Central memory CD8-positive, alpha-beta T cell (primary cell): ENCODE results near the gene DSTN.

ENCODE experiments used
- ATAC-seq: fragments of 150-1000 bp; cut with Tn5 transposase; replicated peaks from 2 replicates; pipeline ENCODE4 v1.10.0; 2022; ENCODE audit warnings: mild to moderate bottlenecking, moderate FRiP score, moderate number of reproducible peaks; ENCODE audit not compliant: poor library complexity, severe bottlenecking; ENCODE audit errors: extremely low read depth
- DNase-seq, 2 donors: peaks; one replicate each; pipeline ENCODE4 v3.0.0; 2021; ENCODE audit warnings: low spot score in 2 of 2
- H3K27ac Mint-ChIP-seq: one replicate; pipeline ENCODE4 v1.8.0; 2022; ENCODE audit warnings: low read depth, mild to moderate bottlenecking, moderate library complexity, mixed read lengths
- H3K27me3 Mint-ChIP-seq: one replicate; pipeline ENCODE4 v1.8.0; 2022; ENCODE audit warnings: mixed read lengths
- H3K36me3 Mint-ChIP-seq: one replicate; pipeline ENCODE4 v1.8.0; 2022; ENCODE audit warnings: mild to moderate bottlenecking, moderate library complexity, mixed read lengths; ENCODE audit not compliant: insufficient read depth
- H3K4me1 Mint-ChIP-seq: one replicate; pipeline ENCODE4 v1.8.0; 2022; ENCODE audit warnings: mixed read lengths
- H3K4me3 Mint-ChIP-seq: one replicate; pipeline ENCODE4 v1.8.0; 2022; ENCODE audit warnings: mild to moderate bottlenecking, moderate library complexity, mixed read lengths
- H3K9me3 Mint-ChIP-seq: one replicate; pipeline ENCODE4 v1.8.0; 2022; ENCODE audit warnings: mixed read lengths

DSTN gene

GRCh38 chr20:17571153-17571527, 1.3 kb downstream of the DSTN start:
- ATAC-seq (peak; percentile 15), DNase-seq (no peak)
- peak overlapping the region; percentile 94 for H3K27ac Mint-ChIP-seq
- H3K4me1 Mint-ChIP-seq: peaks cover 34% of the 10 kb centered on the region
- H3K27me3 Mint-ChIP-seq: no peaks in the 10 kb centered on the region
- H3K4me3 Mint-ChIP-seq: peak overlapping the region; percentile 97
- H3K36me3 Mint-ChIP-seq: peaks cover 12% of the 10 kb centered on the region
- H3K9me3 Mint-ChIP-seq: no peaks in the 10 kb centered on the region

GRCh38 chr20:17572034-17572638, 2.3 kb downstream of the DSTN start:
- no peaks in the 10 kb centered on the region for H3K9me3 Mint-ChIP-seq
- peaks cover 34% of the 10 kb centered on the region for H3K4me1 Mint-ChIP-seq

DNA sequence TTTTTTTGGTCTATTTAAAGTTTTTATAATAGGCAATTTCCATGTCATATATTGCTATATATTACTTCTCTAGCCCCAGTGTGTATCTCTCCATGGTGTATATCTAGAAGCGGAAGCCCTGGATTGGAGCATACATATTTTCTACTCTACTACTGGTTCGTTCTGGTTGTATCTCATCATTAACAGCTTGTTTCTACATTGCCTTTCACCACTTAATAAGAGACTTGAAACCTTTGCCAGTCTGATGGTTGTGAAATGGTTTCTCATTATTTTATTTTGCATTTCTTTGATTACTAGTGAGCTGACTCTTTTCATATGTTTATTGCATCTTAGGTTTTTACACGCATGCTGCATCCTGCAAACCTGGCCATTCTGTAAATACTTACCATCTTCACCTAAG, 3.6 kb downstream of the DSTN start:
- Mint-ChIP-seq H3K27ac (no peak overlapping the region), H3K36me3 (peaks cover 12% of the 10 kb centered on the region), H3K27me3 (no peaks in the 10 kb centered on the region), H3K9me3 (no peaks in the 10 kb centered on the region), H3K4me3 (no peak overlapping the region), H3K4me1 (peaks cover 34% of the 10 kb centered on the region)
- DNase-seq: no peak
- ATAC-seq: no peak

More at GRCh38 chr20:17572034-17572638, 2.3 kb downstream of the DSTN start:
- DNase-seq: no peak
- H3K36me3 Mint-ChIP-seq: peaks cover 12% of the 10 kb centered on the region
- no peaks in the 10 kb centered on the region for H3K27me3 Mint-ChIP-seq
- H3K27ac Mint-ChIP-seq: no peak overlapping the region
- peak overlapping the region; percentile 7 for H3K4me3 Mint-ChIP-seq
- no peak for ATAC-seq

DNA sequence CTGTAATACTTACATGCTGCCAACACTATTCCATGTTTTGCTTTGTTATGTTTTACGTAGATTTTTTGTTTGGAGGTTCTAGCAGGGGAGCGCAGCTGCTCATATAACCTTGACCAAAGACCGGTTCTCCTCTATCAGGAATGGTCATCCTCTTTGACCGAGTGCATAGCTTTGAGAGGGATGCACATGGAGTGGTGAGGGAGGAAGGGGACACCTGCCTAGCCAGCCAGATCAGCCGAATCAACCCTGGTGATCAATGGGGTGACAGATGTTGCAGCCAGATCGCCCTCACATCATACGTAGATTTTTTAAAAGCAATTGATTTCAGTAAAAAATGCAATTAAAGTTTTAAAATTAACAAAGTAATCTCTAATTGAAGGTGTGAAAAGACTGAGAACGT, 6.3 kb downstream of the DSTN start:
- Mint-ChIP-seq H3K9me3 (no peaks in the 10 kb centered on the region), H3K4me1 (peaks cover 45% of the 10 kb centered on the region), H3K4me3 (no peak overlapping the region), H3K27me3 (no peaks in the 10 kb centered on the region), H3K36me3 (peaks cover 4% of the 10 kb centered on the region), H3K27ac (no peak overlapping the region)
- ATAC-seq: no peak
- no peak for DNase-seq

- no peaks in the 10 kb centered on the region for H3K27me3 Mint-ChIP-seq
- H3K27ac Mint-ChIP-seq: no peak overlapping the region
- H3K9me3 Mint-ChIP-seq: no peaks in the 10 kb centered on the region
- ATAC-seq (no peak), DNase-seq (no peak)
- H3K4me3 Mint-ChIP-seq: no peak overlapping the region
- peaks cover 28% of the 10 kb centered on the region for H3K4me1 Mint-ChIP-seq
- H3K36me3 Mint-ChIP-seq: no peaks in the 10 kb centered on the region
Observed at GRCh38 chr20:17579369-17580039, 9.6 kb downstream of the DSTN start.

DNA sequence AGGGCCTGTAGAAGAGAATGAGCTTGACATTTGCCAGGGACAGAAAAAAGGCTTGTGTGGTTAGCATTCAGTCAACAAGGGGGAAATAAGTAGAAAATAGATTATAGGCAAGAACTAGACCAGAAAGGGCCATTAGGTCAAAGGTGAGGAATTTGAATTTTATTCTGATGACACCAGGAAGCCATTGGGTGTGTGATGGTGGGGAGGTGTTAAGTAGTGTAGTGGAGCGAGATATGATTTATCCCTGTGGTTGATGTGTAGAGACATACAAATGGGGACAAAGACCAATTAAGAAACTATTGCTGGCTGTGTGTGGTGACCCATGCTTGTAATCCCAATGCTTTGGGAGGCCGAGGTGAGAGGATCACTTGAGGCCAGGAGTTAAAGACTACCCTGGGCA, 11.0 kb downstream of the DSTN start:
- ATAC-seq: no peak
- no peaks in the 10 kb centered on the region for H3K36me3 Mint-ChIP-seq
- peaks cover 37% of the 10 kb centered on the region for H3K4me1 Mint-ChIP-seq
- H3K27ac Mint-ChIP-seq: no peak overlapping the region
- H3K4me3 Mint-ChIP-seq: no peak overlapping the region
- H3K9me3 Mint-ChIP-seq: no peaks in the 10 kb centered on the region
- H3K27me3 Mint-ChIP-seq: no peaks in the 10 kb centered on the region
- no peak for DNase-seq

- peaks cover 42% of the 10 kb centered on the region for H3K4me1 Mint-ChIP-seq
- no peak for ATAC-seq
- no peaks in the 10 kb centered on the region for H3K27me3 Mint-ChIP-seq
- DNase-seq: no peak
- H3K4me3 Mint-ChIP-seq: no peak overlapping the region
- no peaks in the 10 kb centered on the region for H3K36me3 Mint-ChIP-seq
- no peaks in the 10 kb centered on the region for H3K9me3 Mint-ChIP-seq
- H3K27ac Mint-ChIP-seq: no peak overlapping the region
Observed at GRCh38 chr20:17583126-17583525, 13.3 kb downstream of the DSTN start.

- Mint-ChIP-seq H3K27ac (no peak overlapping the region), H3K36me3 (peaks cover 4% of the 10 kb centered on the region), H3K4me1 (peaks cover 36% of the 10 kb centered on the region), H3K27me3 (no peaks in the 10 kb centered on the region), H3K9me3 (no peaks in the 10 kb centered on the region), H3K4me3 (no peak overlapping the region)
- DNase-seq: no peak
- no peak for ATAC-seq
Observed at GRCh38 chr20:17584689-17585088, 14.8 kb downstream of the DSTN start.

DNA sequence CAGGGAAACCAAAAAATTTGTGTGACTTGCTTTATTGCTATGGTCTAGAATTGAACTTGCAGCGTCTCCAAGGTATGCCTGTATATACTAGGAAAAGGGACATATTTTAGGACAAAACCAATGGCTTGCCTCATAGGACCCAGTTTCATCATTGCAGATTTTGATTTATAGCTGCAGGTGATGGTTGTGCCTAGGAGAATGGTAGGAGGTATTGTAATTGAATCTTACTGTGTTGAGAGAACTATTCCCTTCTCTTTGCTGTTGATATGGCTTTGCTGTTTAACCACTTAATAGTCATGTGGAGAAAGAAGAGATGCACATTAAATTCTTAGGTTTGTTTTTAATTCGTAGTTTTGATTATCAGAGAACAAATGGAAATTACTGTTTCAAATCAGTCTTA, 16.4 kb downstream of the DSTN start:
- Mint-ChIP-seq H3K36me3 (peaks cover 4% of the 10 kb centered on the region), H3K4me1 (peaks cover 24% of the 10 kb centered on the region), H3K9me3 (no peaks in the 10 kb centered on the region), H3K4me3 (no peak overlapping the region), H3K27ac (no peak overlapping the region), H3K27me3 (no peaks in the 10 kb centered on the region)
- ATAC-seq (no peak), DNase-seq (no peak)

DNA sequence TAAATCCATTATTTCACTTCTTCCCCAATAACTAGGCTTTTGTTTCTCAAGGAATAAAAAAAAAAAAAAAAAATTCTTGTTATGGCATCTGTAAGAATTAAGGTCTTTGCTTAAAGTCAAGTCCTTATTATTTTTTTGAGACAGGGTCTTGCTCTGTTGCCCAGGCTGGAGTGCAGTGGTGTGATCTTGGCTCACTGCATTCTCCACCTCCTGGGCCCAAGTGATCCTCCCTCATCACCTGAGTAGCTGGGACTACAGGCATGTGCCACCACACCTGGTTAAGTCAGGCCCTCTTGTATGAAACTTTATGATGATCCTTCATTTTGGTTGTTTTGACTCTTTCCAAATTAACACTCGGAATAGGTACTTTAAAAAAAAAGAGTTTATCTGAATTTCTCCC, 17.3 kb downstream of the DSTN start:
- H3K27ac Mint-ChIP-seq: no peak overlapping the region
- peaks cover 20% of the 10 kb centered on the region for H3K4me1 Mint-ChIP-seq
- peaks cover 4% of the 10 kb centered on the region for H3K36me3 Mint-ChIP-seq
- H3K4me3 Mint-ChIP-seq: no peak overlapping the region
- no peaks in the 10 kb centered on the region for H3K27me3 Mint-ChIP-seq
- ATAC-seq (no peak), DNase-seq (no peak)
- no peaks in the 10 kb centered on the region for H3K9me3 Mint-ChIP-seq

DNA sequence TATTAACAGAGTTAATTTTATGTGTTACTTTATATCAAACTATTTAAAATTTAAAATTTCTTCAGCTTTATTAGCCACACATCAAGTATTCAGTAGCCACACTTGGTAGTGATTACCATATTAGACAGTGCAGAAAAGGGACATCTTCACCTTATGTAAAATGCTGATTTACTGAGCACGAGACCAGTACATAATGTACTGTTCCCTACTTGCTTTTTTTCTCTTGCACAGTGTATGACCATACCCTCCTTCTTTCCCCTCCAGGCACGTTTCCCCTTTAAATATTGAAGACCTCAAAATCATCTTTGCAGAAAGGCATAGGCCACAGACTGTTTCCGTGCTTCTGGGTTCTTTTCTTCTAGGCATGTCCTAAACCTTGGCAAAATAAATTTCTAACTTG, 17.9 kb downstream of the DSTN start:
- Mint-ChIP-seq H3K4me1 (peaks cover 23% of the 10 kb centered on the region), H3K27me3 (no peaks in the 10 kb centered on the region), H3K27ac (no peak overlapping the region), H3K36me3 (peaks cover 4% of the 10 kb centered on the region), H3K9me3 (no peaks in the 10 kb centered on the region), H3K4me3 (no peak overlapping the region)
- DNase-seq (no peak), ATAC-seq (no peak)

- H3K27me3 Mint-ChIP-seq: no peaks in the 10 kb centered on the region
- ATAC-seq (no peak), DNase-seq (no peak)
- no peak overlapping the region for H3K4me3 Mint-ChIP-seq
- H3K27ac Mint-ChIP-seq: no peak overlapping the region
- peaks cover 4% of the 10 kb centered on the region for H3K36me3 Mint-ChIP-seq
- H3K4me1 Mint-ChIP-seq: peaks cover 32% of the 10 kb centered on the region
- H3K9me3 Mint-ChIP-seq: no peaks in the 10 kb centered on the region
Observed at GRCh38 chr20:17589161-17589834, 19.4 kb downstream of the DSTN start.

DNA sequence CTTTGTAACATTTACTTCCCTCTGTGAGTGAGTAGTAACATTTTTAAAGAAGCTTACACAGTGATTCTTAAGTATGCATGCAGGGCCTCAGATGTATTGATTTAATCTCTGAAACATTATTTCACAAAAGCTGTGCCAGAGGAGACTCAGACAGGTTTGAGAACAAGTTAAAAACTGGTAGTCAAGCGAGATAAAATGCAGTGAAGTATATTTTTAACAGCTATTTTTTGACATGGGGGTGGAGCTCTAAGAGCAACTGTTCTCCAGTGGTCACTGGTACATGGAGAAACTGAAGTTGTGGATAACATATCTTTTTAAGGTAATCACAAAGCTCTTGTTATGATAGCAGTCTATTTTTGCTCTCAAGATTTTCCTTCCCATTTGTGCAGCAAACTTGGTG, 20.4 kb downstream of the DSTN start:
- Mint-ChIP-seq H3K4me1 (peaks cover 36% of the 10 kb centered on the region), H3K4me3 (no peak overlapping the region), H3K27ac (no peak overlapping the region)

More for the DNA sequence above, 20.4 kb downstream of the DSTN start:
- no peak for ATAC-seq
- Mint-ChIP-seq H3K36me3 (peaks cover 4% of the 10 kb centered on the region), H3K9me3 (no peaks in the 10 kb centered on the region), H3K27me3 (no peaks in the 10 kb centered on the region)
- no peak for DNase-seq
